ENCODE measurements around the gene ZNF566.

DNA sequence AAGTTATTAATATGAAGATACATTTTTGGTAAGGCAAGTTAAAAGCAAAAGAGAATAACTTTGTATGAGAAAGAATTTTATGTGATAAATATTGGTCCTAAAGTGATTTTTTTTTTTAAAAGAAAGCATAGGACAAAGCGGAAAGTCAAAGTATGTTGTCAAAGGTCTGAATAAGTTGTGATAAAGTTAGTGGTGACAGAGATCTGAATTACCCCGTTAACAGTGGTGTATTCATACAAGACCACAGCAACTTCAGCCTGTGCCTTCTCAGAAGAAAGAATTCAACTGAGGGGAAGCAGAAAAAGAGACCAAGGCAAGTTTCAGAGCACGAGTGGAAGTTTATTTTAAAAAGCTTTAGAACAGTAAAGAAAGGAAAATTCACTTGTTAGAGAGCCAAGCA is 19.0 kb upstream of the ZNF566 start:
- TF ChIP-seq POLR2AphosphoS5 (IDR thresholded peaks at IDR 0.05; ENCODE audit: borderline replicate concordance, low read depth, low read length) (no peak), EZH2 (IDR thresholded peaks at IDR 0.05) (no peak), FOXP2 (optimal IDR thresholded peaks at IDR 0.05; ENCODE audit: control extremely low read depth, extremely low read length, insufficient read depth) (no peak)

All from SK-N-MC (cell line).